HepG2 (cell line): ENCODE measurements around the gene TBC1D10A. TPM values are rescaled to one million over a fixed set of nuclear protein-coding genes. Genes with fewer than 3 reads are reported as not detected.

Source experiments
- polyA plus RNA-seq, 8 experiments: library from polyadenylated mRNA; depleted of rRNA in 3 of 8; stranded (reverse) in 7 of 8; unstranded in 1 of 8; fragments of >200 nt; fragmentation: Illumina TruSeq in 4 of 8; extraction: Trizol in 4 of 8; gene quantifications; 2 replicates each; pipeline versions ENCODE4 v1.2.1 to v1.2.3, GENCODE V29; 2011 to 2016; ENCODE audit warnings: low read depth in 4 of 8, missing spikeins in 1 of 8, mixed read lengths in 1 of 8; ENCODE audit not compliant: insufficient read depth in 1 of 8
- total RNA-seq, 5 experiments: library from RNA; depleted of rRNA; stranded (reverse); fragments of >200 nt; fragmentation: Illumina TruSeq; extraction: Trizol; gene quantifications; 2 replicates each; pipeline ENCODE4 v1.2.3, GENCODE V29; 2016; ENCODE audit warnings: low read depth in 1 of 5

Gene TBC1D10A
- total and polyA plus RNA-seq, 2 of the 13 experiments (the other 11 are each of a cell fraction or from before 2014, with no cell fraction given), result 4.2 to 4.9 TPM

Other genes with a start within 250 kb of the TBC1D10A start
- not detected in 2 replicates for gene HORMAD2, start 246.5 kb downstream of the TBC1D10A start, total RNA-seq (2016; rRNA removed; fragmentation: Illumina TruSeq; extraction: Trizol)
- not detected in 2 replicates for gene HORMAD2, start 246.5 kb downstream of the TBC1D10A start, polyA plus RNA-seq (2011; rRNA removed)
- gene LIF, start 80.2 kb downstream of the TBC1D10A start, total RNA-seq (2016; rRNA removed; fragmentation: Illumina TruSeq; extraction: Trizol), result 1.5 and 3.6 TPM in 2 replicates
- gene LIF, start 80.2 kb downstream of the TBC1D10A start, polyA plus RNA-seq (2011; rRNA removed), result 8.5 and 12.1 TPM in 2 replicates
- not detected in 2 replicates for gene OSM, start 60.1 kb downstream of the TBC1D10A start, total RNA-seq (2016; rRNA removed; fragmentation: Illumina TruSeq; extraction: Trizol)
- gene OSM, start 60.1 kb downstream of the TBC1D10A start, polyA plus RNA-seq (2011; rRNA removed), result 0.07 TPM in 1 of 2 replicates, not detected in the other
- gene CASTOR1, start 37.4 kb downstream of the TBC1D10A start, total RNA-seq (2016; rRNA removed; fragmentation: Illumina TruSeq; extraction: Trizol), result 1.1 and 2.6 TPM in 2 replicates
- 4.4 and 6.2 TPM in 2 replicates for gene CASTOR1, start 37.4 kb downstream of the TBC1D10A start, polyA plus RNA-seq (2011; rRNA removed)
- 22.0 and 31.8 TPM in 2 replicates for gene SF3A1, start 30.0 kb upstream of the TBC1D10A start, total RNA-seq (2016; rRNA removed; fragmentation: Illumina TruSeq; extraction: Trizol)
- gene SF3A1, start 30.0 kb upstream of the TBC1D10A start, polyA plus RNA-seq (2011; rRNA removed), result 10.0 and 16.2 TPM in 2 replicates
- gene CCDC157, start 30.1 kb upstream of the TBC1D10A start, total RNA-seq (2016; rRNA removed; fragmentation: Illumina TruSeq; extraction: Trizol), result 0.98 and 1.6 TPM in 2 replicates
- 1.4 and 2.3 TPM in 2 replicates for gene CCDC157, start 30.1 kb upstream of the TBC1D10A start, polyA plus RNA-seq (2011; rRNA removed)
- 2.4 and 5.3 TPM in 2 replicates for gene RNF215, start 60.5 kb upstream of the TBC1D10A start, total RNA-seq (2016; rRNA removed; fragmentation: Illumina TruSeq; extraction: Trizol)
- 6.1 and 9.2 TPM in 2 replicates for gene RNF215, start 60.5 kb upstream of the TBC1D10A start, polyA plus RNA-seq (2011; rRNA removed)
- 4.1 and 5.3 TPM in 2 replicates for gene SEC14L2, start 70.1 kb upstream of the TBC1D10A start, total RNA-seq (2016; rRNA removed; fragmentation: Illumina TruSeq; extraction: Trizol)
- 5.1 and 9.1 TPM in 2 replicates for gene SEC14L2, start 70.1 kb upstream of the TBC1D10A start, polyA plus RNA-seq (2011; rRNA removed)
- 40.3 and 45.6 TPM in 2 replicates for gene MTFP1, start 98.8 kb upstream of the TBC1D10A start, total RNA-seq (2016; rRNA removed; fragmentation: Illumina TruSeq; extraction: Trizol)
- 29.5 TPM in 2 replicates for gene MTFP1, start 98.8 kb upstream of the TBC1D10A start, polyA plus RNA-seq (2011; rRNA removed)
- gene SEC14L3, start 145.1 kb upstream of the TBC1D10A start, total RNA-seq (2016; rRNA removed; fragmentation: Illumina TruSeq; extraction: Trizol), result not detected in 2 replicates
- gene SEC14L3, start 145.1 kb upstream of the TBC1D10A start, polyA plus RNA-seq (2011; rRNA removed), result not detected in 2 replicates
- not detected in 2 replicates for gene SEC14L4, start 178.8 kb upstream of the TBC1D10A start, total RNA-seq (2016; rRNA removed; fragmentation: Illumina TruSeq; extraction: Trizol)
- 0.59 and 0.93 TPM in 2 replicates for gene SEC14L4, start 178.8 kb upstream of the TBC1D10A start, polyA plus RNA-seq (2011; rRNA removed)
- gene SEC14L6, start 219.8 kb upstream of the TBC1D10A start, total RNA-seq (2016; rRNA removed; fragmentation: Illumina TruSeq; extraction: Trizol), result 0.09 and 0.11 TPM in 2 replicates
- 9.3 and 13.7 TPM in 2 replicates for gene SEC14L6, start 219.8 kb upstream of the TBC1D10A start, polyA plus RNA-seq (2011; rRNA removed)
- 1.8 and 4.4 TPM in 2 replicates for gene GAL3ST1, start 247.7 kb upstream of the TBC1D10A start, total RNA-seq (2016; rRNA removed; fragmentation: Illumina TruSeq; extraction: Trizol)
- gene GAL3ST1, start 247.7 kb upstream of the TBC1D10A start, polyA plus RNA-seq (2011; rRNA removed), result 14.7 and 18.9 TPM in 2 replicates